Loucy (cell line): ENCODE measurements around the gene TMEM250.

ENCODE experiments used
- H2AFZ ChIP-seq: fragments of 200-600 bp; sonication (generic); 2 replicates; pipeline ENCODE4 v1.6.0; 2016; ENCODE audit warnings: antibody characterized with exemption, mild to moderate bottlenecking, low read length, moderate library complexity
- H3F3A ChIP-seq: fragments of 200-600 bp; 2 replicates; pipeline ENCODE4 v1.6.0; 2016; ENCODE audit warnings: antibody characterized with exemption, low read depth, mild to moderate bottlenecking
- H3K27me3 ChIP-seq: fragments of 200-600 bp; sonication (generic); 2 replicates; pipeline ENCODE4 v1.6.1; 2014; ENCODE audit warnings: low read length, mild to moderate bottlenecking; ENCODE audit not compliant: insufficient read depth, poor library complexity, severe bottlenecking
- H3K36me3 ChIP-seq: fragments of 200-600 bp; sonication (generic); 2 replicates; pipeline ENCODE4 v1.6.1; 2016; ENCODE audit warnings: low read length; ENCODE audit not compliant: insufficient read depth
- H3K4me1 ChIP-seq: fragments of 200-600 bp; sonication (generic); 2 replicates; pipeline ENCODE4 v1.5.1; 2014; ENCODE audit warnings: low read length, mild to moderate bottlenecking; ENCODE audit not compliant: insufficient read depth, poor library complexity, severe bottlenecking
- H3K4me2 ChIP-seq: fragments of 200-600 bp; sonication (generic); 2 replicates; pipeline ENCODE4 v1.6.0; 2014; ENCODE audit warnings: antibody characterized with exemption, low read length, low read depth, mild to moderate bottlenecking; ENCODE audit not compliant: poor library complexity, severe bottlenecking
- H3K4me3 ChIP-seq: fragments of 200-600 bp; sonication (generic); 2 replicates; pipeline ENCODE4 v1.5.1; 2014; ENCODE audit warnings: low read length, mild to moderate bottlenecking, mixed read lengths; ENCODE audit not compliant: poor library complexity, severe bottlenecking
- H3K79me2 ChIP-seq: fragments of 200-600 bp; sonication (generic); 2 replicates; pipeline ENCODE4 v1.6.1; 2014; ENCODE audit warnings: low read length; ENCODE audit not compliant: insufficient read depth
- H3K9ac ChIP-seq: fragments of 200-600 bp; sonication (generic); 2 replicates; pipeline ENCODE4 v1.6.0; 2014; ENCODE audit warnings: mild to moderate bottlenecking, low read depth, low read length, moderate library complexity; ENCODE audit not compliant: poor library complexity, severe bottlenecking
- H3K9me2 ChIP-seq: fragments of 200-600 bp; sonication (generic); replicated peaks from 2 replicates; pipeline ENCODE4 v1.6.1; 2016; ENCODE audit warnings: low read depth, low read length, mixed read lengths
- H3K9me3 ChIP-seq: fragments of 200-600 bp; sonication (generic); 2 replicates; pipeline ENCODE4 v1.6.1; 2014; ENCODE audit warnings: mild to moderate bottlenecking, antibody characterized with exemption, low read length, low read depth; ENCODE audit not compliant: insufficient read depth
- H4K20me1 ChIP-seq: fragments of 200-600 bp; sonication (generic); 2 replicates; pipeline ENCODE4 v1.6.0; 2014; ENCODE audit warnings: antibody characterized with exemption, low read length, mild to moderate bottlenecking; ENCODE audit not compliant: insufficient read depth, poor library complexity, severe bottlenecking
- EZH2phosphoT487 ChIP-seq: fragments of 200-600 bp; IDR thresholded peaks from 2 replicates; pipeline ENCODE4 v1.6.1; 2018; ENCODE audit warnings: antibody characterized with exemption, mild to moderate bottlenecking, moderate library complexity, borderline replicate concordance
- TF ChIP-seq, protein P1 (sequence below): fragments of 200-600 bp; sonication (generic); conservative IDR thresholded peaks from 2 replicates; pipeline ENCODE4 v1.5.1; 2014; ENCODE audit warnings: mild to moderate bottlenecking, antibody characterized with exemption, low read length

The TMEM250 gene

DNA sequence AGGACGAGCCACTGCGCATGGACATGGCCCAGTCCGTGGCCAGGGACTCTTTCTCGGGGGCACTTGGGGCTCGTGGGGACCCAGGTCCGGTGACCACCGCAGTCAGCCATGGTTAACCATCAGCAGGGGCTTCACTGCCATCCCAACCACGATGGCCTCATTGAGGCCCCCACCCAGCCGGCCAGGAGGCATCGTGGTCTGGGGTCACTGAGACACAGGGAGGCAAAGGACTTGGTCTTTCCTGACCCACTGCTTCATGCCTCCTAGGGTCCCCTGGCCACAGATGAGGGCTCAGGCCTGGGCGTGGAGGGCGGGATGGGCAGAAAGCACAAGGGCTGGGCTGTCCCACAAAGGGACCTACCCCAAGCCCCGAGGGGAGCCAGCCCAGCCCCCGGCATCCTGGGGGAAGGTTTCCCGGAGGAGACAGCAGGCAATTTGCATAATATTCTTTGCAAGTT lies 30.2 kb downstream of the TMEM250 start:
- H3K9ac ChIP-seq = peak overlapping the region; percentile 65

DNA sequence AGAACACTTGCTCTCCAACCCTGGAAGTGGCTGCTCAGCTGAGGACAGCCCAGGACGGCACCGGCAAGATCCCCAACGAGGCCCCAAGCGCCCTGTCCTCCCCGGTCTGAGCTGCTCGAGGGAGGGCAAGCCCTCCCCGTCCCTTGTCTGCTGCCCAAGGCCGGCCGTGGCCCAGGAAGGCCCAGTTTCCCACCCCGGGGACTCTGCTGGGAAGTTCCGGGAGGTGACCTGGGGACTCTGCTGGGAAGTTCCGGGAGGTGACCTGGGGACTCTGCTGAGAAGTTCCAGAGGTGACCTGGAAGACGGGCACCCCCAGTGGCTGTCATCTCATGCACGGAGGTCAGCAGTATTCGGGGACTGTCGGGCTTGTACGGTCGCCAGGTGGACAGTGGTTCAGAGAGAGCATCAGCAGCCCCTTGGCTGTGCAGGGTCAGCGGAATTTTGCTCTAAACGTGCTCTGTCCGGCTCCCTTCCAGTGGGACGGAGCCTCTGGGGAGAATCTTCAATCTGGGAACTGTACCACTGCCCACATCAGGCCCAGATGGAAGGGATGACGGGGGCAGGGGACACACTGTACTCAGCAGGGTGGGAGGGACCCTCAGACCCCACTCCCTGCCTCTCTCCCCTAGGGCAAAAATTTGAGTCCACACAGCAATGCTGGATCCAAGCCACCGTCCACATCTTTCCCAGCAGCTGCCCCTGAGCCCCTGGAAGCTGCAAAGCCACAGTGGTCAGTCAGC lies 30.8 kb downstream of the TMEM250 start:
- Histone ChIP-seq H3K27me3 (no peaks in the 10 kb centered on the region), H3K4me1 (peaks cover 16% of the 10 kb centered on the region), H3F3A (no peaks in the 10 kb centered on the region), H3K4me3 (no peak overlapping the region), H2AFZ (no peak overlapping the region), H4K20me1 (no peaks in the 10 kb centered on the region), H3K79me2 (no peaks in the 10 kb centered on the region), H3K4me2 (no peak overlapping the region), H3K9me3 (no peaks in the 10 kb centered on the region), H3K9me2 (no peaks in the 10 kb centered on the region), H3K36me3 (no peaks in the 10 kb centered on the region), H3K9ac (peak overlapping the region; percentile 65)
- no peak for TF ChIP-seq EZH2phosphoT487
- TF ChIP-seq, protein P1, sequence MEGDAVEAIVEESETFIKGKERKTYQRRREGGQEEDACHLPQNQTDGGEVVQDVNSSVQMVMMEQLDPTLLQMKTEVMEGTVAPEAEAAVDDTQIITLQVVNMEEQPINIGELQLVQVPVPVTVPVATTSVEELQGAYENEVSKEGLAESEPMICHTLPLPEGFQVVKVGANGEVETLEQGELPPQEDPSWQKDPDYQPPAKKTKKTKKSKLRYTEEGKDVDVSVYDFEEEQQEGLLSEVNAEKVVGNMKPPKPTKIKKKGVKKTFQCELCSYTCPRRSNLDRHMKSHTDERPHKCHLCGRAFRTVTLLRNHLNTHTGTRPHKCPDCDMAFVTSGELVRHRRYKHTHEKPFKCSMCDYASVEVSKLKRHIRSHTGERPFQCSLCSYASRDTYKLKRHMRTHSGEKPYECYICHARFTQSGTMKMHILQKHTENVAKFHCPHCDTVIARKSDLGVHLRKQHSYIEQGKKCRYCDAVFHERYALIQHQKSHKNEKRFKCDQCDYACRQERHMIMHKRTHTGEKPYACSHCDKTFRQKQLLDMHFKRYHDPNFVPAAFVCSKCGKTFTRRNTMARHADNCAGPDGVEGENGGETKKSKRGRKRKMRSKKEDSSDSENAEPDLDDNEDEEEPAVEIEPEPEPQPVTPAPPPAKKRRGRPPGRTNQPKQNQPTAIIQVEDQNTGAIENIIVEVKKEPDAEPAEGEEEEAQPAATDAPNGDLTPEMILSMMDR = no peak

More for the DNA sequence above, 30.2 kb downstream of the TMEM250 start:
- Histone ChIP-seq H3K9me3 (no peaks in the 10 kb centered on the region), H3K4me2 (peak overlapping the region; percentile 56), H3K27me3 (no peaks in the 10 kb centered on the region), H2AFZ (peak overlapping the region; percentile 64), H3F3A (no peaks in the 10 kb centered on the region), H3K4me1 (peaks cover 16% of the 10 kb centered on the region), H3K79me2 (no peaks in the 10 kb centered on the region), H3K9me2 (no peaks in the 10 kb centered on the region), H3K36me3 (no peaks in the 10 kb centered on the region), H3K4me3 (peak overlapping the region; percentile 17), H4K20me1 (no peaks in the 10 kb centered on the region)
- TF ChIP-seq, protein P1 = no peak

DNA sequence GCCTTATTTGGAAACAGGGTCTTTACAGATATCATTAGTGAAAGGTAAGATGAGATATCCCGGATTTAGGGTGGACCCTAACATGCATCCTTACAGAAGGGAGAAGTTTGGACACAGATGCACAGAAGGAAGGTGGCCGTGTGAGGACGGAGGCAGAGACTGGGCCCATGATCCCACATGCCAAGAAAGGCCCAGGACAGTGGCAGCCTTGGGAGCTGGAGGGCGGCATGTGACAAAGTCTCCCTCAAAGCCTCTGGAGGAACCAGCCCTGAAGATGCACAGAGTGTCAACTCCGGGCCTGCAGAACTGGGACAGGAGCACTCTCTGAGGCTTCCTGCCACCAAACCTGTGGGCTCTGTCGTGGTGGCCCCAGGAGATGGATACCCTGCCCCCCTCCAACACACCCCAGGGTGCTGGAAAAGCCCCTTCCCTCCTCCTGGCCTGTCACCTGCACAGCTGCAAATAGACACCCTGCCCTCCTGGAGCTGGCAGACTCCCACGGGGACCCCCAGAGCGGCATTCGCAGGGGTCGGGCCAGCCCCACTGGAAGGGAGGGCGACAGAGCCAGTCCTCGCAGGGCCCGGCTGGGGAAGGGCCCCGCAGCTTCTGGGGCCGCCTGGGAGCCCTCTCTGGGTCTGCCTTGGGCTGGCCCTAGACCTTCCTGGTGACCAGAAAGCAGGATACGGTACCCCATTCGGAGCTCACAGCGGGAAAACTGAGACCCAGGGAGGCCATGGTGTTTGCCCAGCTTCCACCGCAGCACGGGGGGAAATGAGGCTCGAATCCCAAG lies 31.5 kb downstream of the TMEM250 start:
- no peaks in the 10 kb centered on the region for H3K36me3 ChIP-seq
- no peak overlapping the region for H3K4me2 ChIP-seq
- H3F3A ChIP-seq = no peaks in the 10 kb centered on the region
- no peaks in the 10 kb centered on the region for H3K9me2 ChIP-seq
- no peak for TF ChIP-seq EZH2phosphoT487
- TF ChIP-seq, protein P1 = no peak
- H3K9ac ChIP-seq = no peak overlapping the region
- H2AFZ ChIP-seq = no peak overlapping the region
- H4K20me1 ChIP-seq = no peaks in the 10 kb centered on the region
- H3K9me3 ChIP-seq = no peaks in the 10 kb centered on the region
- H3K4me3 ChIP-seq = no peak overlapping the region
- peaks cover 16% of the 10 kb centered on the region for H3K4me1 ChIP-seq
- no peaks in the 10 kb centered on the region for H3K79me2 ChIP-seq
- H3K27me3 ChIP-seq = no peaks in the 10 kb centered on the region
